Mesenteric fat pad (tissue), 1 donor: Measurements from ENCODE around the gene CERS1. TPM values are rescaled to one million over a fixed set of nuclear protein-coding genes. Genes with fewer than 3 reads are reported as not detected.

ENCODE experiments used
- DNase-seq: peaks from one replicate; pipeline ENCODE4 v3.0.0-alpha.2; 2020; ENCODE audit warnings: low spot score
- long read RNA-seq: library from polyadenylated mRNA; unstranded; transcript quantifications from one replicate; pipeline ENCODE4 v2.0.0, GENCODE V29; 2020
- total RNA-seq: library from RNA; stranded (reverse); fragmentation: NEBNext Ultra II Directional; extraction: Animal tissue kit (Norgen Biotek cat#: 25700); gene quantifications from one replicate; pipeline ENCODE4 v1.2.1, GENCODE V29; 2021
- donor health status: DM: yes; HTN: yes; CAD: no.

Gene CERS1
- 0.45 TPM for total RNA-seq
- long read RNA-seq: 0 reads

- no peak for DNase-seq
These were observed at the start of gene CERS1 for GRCh38 chr19:18895824-18896341. TSS of gene CERS1 (minus strand) at chr19:18896158. CDS start at chr19:18896072, 86 bp downstream.

GRCh38 chr19:18945297-18945696, 49.3 kb upstream of the CERS1 start:
- no peak for DNase-seq

- no peak for DNase-seq
These were observed 47.5 kb upstream of the CERS1 start for GRCh38 chr19:18943465-18943864.

- no peak for DNase-seq
These were observed 46.7 kb upstream of the CERS1 start for GRCh38 chr19:18942692-18943091.

- no peak for DNase-seq
These were observed 45.8 kb upstream of the CERS1 start for GRCh38 chr19:18941628-18942354.

GRCh38 chr19:18940769-18941627, 45.0 kb upstream of the CERS1 start, which contains the start of gene HOMER3:
TSS of gene HOMER3 (minus strand) at chr19:18941217. CDS start at chr19:18938982, 2,235 bp downstream.
- peak; percentile 96 for DNase-seq

- no peak for DNase-seq
These were observed 44.2 kb upstream of the CERS1 start for GRCh38 chr19:18939922-18940768.

- no peak for DNase-seq
These were observed 43.2 kb upstream of the CERS1 start for GRCh38 chr19:18939163-18939562.

- no peak for DNase-seq
These were observed 37.3 kb upstream of the CERS1 start for GRCh38 chr19:18933297-18933696.

GRCh38 chr19:18932216-18932841, 36.4 kb upstream of the CERS1 start:
- peak; percentile 94 for DNase-seq

- no peak for DNase-seq
These were observed 35.6 kb upstream of the CERS1 start for GRCh38 chr19:18931316-18932162.

- DNase-seq: no peak
These were observed 33.4 kb upstream of the CERS1 start for GRCh38 chr19:18929311-18929710.

GRCh38 chr19:18928018-18928805, 32.3 kb upstream of the CERS1 start:
- no peak for DNase-seq

GRCh38 chr19:18924684-18925213, 28.8 kb upstream of the CERS1 start:
- DNase-seq: no peak

GRCh38 chr19:18922228-18922985, 26.4 kb upstream of the CERS1 start:
- no peak for DNase-seq

- DNase-seq: no peak
These were observed 25.6 kb upstream of the CERS1 start for GRCh38 chr19:18921593-18921992.

- no peak for DNase-seq
These were observed 24.4 kb upstream of the CERS1 start for GRCh38 chr19:18920400-18920799.

GRCh38 chr19:18919900-18920214, 23.9 kb upstream of the CERS1 start:
- no peak for DNase-seq
